ENCODE data around the gene EXD2.

- no peak for TF ChIP-seq CTCF (conservative IDR thresholded peaks at IDR 0.05)
- no peak for TF ChIP-seq ZFX (IDR thresholded peaks at IDR 0.05)
Measured at GRCh38 chr14:69259168-69259526, 67.8 kb downstream of the EXD2 start.
